ENCODE data around the gene SMARCAD1. TPM values are rescaled to one million over a fixed set of nuclear protein-coding genes. Genes with fewer than 3 reads are reported as not detected.

The SMARCAD1 gene
- total and polyA plus RNA-seq, 2 experiments from 2014 or later, result 23.8 to 86.2 TPM

DNA sequence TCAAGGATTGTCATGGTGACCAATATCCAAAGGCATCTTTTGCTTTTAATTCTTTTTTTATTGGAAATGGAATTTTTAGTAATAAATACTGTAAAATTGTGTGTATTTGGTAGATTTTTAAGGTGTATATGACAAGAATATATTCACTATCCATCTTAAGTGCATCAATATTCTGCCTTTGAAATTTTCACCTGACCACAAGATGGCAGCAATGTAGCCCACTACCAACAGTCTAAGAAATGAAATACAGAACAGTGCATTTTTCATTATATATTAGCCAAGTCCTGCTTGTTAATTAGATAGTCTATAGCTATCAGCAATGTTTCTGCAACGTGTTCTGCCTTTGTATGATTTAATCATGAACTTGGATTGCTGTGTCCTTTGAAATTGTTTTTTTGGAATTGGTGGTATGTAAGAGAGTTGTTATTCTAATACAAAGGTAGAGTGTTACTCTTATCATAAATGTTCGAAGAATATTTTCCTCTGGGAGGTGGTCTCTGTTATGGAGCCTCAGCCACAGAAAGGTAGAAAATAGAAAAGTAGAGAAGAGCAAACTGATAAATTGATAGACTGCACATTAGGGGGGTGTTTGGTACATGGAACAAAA, 96.8 kb downstream of the SMARCAD1 start:
- Mint-ChIP-seq H3K36me3 (ENCODE audit: low read depth) (no peaks in the 10 kb centered on the region), H3K27ac (no peak overlapping the region), H3K4me3 (no peak overlapping the region), H3K4me1 (no peaks in the 10 kb centered on the region), H3K27me3 (ENCODE audit: insufficient read depth, low read depth, poor library complexity) (no peaks in the 10 kb centered on the region), H3K9me3 (no peaks in the 10 kb centered on the region)
- ATAC-seq (peak; percentile 43; the same call in 1 of the 3 replicates), DNase-seq (ENCODE audit: low spot score) (peak; percentile 52)
- no peak overlapping the region for H3K4me2 ChIP-seq
- H3K4me3 ChIP-seq, result no peak overlapping the region
- H4K20me1 ChIP-seq (replicated peaks; ENCODE audit: insufficient read depth), result no peaks in the 10 kb centered on the region
- no peaks in the 10 kb centered on the region for H3K9me2 ChIP-seq (ENCODE audit: insufficient read depth)
- H2AFZ ChIP-seq, result no peak overlapping the region
- TF ChIP-seq, protein P1, sequence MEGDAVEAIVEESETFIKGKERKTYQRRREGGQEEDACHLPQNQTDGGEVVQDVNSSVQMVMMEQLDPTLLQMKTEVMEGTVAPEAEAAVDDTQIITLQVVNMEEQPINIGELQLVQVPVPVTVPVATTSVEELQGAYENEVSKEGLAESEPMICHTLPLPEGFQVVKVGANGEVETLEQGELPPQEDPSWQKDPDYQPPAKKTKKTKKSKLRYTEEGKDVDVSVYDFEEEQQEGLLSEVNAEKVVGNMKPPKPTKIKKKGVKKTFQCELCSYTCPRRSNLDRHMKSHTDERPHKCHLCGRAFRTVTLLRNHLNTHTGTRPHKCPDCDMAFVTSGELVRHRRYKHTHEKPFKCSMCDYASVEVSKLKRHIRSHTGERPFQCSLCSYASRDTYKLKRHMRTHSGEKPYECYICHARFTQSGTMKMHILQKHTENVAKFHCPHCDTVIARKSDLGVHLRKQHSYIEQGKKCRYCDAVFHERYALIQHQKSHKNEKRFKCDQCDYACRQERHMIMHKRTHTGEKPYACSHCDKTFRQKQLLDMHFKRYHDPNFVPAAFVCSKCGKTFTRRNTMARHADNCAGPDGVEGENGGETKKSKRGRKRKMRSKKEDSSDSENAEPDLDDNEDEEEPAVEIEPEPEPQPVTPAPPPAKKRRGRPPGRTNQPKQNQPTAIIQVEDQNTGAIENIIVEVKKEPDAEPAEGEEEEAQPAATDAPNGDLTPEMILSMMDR (conservative IDR thresholded peaks at IDR 0.05; ENCODE audit: low read depth in 2 of 2), result peak; percentile 73 to 85
- TF ChIP-seq, protein P2, sequence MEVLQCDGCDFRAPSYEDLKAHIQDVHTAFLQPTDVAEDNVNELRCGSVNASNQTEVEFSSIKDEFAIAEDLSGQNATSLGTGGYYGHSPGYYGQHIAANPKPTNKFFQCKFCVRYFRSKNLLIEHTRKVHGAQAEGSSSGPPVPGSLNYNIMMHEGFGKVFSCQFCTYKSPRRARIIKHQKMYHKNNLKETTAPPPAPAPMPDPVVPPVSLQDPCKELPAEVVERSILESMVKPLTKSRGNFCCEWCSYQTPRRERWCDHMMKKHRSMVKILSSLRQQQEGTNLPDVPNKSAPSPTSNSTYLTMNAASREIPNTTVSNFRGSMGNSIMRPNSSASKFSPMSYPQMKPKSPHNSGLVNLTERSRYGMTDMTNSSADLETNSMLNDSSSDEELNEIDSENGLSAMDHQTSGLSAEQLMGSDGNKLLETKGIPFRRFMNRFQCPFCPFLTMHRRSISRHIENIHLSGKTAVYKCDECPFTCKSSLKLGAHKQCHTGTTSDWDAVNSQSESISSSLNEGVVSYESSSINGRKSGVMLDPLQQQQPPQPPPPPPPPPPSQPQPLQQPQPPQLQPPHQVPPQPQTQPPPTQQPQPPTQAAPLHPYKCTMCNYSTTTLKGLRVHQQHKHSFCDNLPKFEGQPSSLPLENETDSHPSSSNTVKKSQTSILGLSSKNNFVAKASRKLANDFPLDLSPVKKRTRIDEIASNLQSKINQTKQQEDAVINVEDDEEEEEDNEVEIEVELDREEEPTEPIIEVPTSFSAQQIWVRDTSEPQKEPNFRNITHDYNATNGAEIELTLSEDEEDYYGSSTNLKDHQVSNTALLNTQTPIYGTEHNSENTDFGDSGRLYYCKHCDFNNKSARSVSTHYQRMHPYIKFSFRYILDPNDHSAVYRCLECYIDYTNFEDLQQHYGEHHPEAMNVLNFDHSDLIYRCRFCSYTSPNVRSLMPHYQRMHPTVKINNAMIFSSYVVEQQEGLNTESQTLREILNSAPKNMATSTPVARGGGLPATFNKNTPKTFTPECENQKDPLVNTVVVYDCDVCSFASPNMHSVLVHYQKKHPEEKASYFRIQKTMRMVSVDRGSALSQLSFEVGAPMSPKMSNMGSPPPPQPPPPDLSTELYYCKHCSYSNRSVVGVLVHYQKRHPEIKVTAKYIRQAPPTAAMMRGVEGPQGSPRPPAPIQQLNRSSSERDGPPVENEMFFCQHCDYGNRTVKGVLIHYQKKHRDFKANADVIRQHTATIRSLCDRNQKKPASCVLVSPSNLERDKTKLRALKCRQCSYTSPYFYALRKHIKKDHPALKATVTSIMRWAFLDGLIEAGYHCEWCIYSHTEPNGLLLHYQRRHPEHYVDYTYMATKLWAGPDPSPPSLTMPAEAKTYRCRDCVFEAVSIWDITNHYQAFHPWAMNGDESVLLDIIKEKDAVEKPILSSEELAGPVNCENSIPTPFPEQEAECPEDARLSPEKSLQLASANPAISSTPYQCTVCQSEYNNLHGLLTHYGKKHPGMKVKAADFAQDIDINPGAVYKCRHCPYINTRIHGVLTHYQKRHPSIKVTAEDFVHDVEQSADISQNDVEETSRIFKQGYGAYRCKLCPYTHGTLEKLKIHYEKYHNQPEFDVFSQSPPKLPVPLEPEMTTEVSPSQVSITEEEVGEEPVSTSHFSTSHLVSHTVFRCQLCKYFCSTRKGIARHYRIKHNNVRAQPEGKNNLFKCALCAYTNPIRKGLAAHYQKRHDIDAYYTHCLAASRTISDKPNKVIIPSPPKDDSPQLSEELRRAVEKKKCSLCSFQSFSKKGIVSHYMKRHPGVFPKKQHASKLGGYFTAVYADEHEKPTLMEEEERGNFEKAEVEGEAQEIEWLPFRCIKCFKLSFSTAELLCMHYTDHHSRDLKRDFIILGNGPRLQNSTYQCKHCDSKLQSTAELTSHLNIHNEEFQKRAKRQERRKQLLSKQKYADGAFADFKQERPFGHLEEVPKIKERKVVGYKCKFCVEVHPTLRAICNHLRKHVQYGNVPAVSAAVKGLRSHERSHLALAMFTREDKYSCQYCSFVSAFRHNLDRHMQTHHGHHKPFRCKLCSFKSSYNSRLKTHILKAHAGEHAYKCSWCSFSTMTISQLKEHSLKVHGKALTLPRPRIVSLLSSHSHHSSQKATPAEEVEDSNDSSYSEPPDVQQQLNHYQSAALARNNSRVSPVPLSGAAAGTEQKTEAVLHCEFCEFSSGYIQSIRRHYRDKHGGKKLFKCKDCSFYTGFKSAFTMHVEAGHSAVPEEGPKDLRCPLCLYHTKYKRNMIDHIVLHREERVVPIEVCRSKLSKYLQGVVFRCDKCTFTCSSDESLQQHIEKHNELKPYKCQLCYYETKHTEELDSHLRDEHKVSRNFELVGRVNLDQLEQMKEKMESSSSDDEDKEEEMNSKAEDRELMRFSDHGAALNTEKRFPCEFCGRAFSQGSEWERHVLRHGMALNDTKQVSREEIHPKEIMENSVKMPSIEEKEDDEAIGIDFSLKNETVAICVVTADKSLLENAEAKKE (CRISPR knock-in tag; IDR thresholded peaks at IDR 0.05), result no peak
- no peak overlapping the region for H3K27ac ChIP-seq (ENCODE audit: low read depth)
- H3K27me3 ChIP-seq (ENCODE audit: insufficient read depth), result no peaks in the 10 kb centered on the region
- no peaks in the 10 kb centered on the region for H3K36me3 ChIP-seq (ENCODE audit: insufficient read depth)
- H3F3A ChIP-seq (replicated peaks; ENCODE audit: low read depth), result no peaks in the 10 kb centered on the region
- no peaks in the 10 kb centered on the region for H3K4me1 ChIP-seq (ENCODE audit: insufficient read depth)
- H3K79me2 ChIP-seq (replicated peaks; ENCODE audit: insufficient read depth), result no peaks in the 10 kb centered on the region

Measured in GM23338 (cell line).